GM21737 (cell line): ENCODE results near the gene PPP1R14D.
A peak's percentile ranks its signal among the peaks of the same experiment; 100 is the strongest.

Experiments
- ATAC-seq: cut with Tn5 transposase; IDR thresholded peaks from one replicate; pipeline ENCODE4 v1.9.1; 2021; ENCODE audit warnings: mild to moderate bottlenecking, moderate library complexity; ENCODE audit not compliant: unreplicated experiment

The PPP1R14D gene

DNA sequence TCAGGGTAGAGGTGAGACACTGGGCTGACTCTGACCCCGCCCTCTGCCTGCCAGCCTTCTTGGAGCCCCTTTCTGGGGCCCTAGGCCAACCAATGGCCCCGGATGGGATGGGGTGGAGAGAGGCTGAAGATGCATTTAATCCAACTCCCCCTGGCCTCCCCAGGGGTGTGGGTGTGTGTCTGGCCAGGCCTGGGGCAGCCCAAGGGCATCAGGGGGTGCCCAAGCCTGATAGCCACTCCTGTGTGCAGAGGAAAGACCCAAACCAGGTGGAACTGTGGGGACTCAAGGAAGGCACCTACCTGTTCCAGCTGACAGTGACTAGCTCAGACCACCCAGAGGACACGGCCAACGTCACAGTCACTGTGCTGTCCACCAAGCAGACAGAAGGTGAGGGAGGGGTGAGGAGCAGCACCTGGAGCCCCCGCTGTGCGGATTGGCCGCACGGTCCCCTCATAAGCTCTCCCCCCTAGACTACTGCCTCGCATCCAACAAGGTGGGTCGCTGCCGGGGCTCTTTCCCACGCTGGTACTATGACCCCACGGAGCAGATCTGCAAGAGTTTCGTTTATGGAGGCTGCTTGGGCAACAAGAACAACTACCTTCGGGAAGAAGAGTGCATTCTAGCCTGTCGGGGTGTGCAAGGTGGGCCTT lies 24.9 kb upstream of the PPP1R14D start:
- no peak for ATAC-seq

DNA sequence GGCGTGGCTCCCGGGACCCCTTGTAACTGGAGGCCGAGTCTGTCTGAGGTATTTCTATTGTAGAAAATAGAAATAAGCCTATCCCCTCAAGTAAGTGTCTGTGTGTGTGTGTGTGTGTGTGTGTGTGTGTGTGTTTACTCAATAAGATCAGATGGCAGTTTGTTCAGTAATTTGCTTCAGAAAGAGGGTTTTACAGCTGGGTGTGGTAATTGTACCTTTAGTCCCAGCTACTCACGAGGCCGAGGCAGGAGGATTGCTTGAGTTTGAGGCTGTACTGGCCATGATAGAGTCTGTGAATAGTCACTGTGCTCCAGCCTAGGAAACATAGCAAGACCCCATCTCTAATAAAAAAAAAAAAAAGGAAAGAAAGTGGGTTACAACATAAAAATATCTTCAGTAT lies 24.0 kb upstream of the PPP1R14D start:
- ATAC-seq, result no peak

DNA sequence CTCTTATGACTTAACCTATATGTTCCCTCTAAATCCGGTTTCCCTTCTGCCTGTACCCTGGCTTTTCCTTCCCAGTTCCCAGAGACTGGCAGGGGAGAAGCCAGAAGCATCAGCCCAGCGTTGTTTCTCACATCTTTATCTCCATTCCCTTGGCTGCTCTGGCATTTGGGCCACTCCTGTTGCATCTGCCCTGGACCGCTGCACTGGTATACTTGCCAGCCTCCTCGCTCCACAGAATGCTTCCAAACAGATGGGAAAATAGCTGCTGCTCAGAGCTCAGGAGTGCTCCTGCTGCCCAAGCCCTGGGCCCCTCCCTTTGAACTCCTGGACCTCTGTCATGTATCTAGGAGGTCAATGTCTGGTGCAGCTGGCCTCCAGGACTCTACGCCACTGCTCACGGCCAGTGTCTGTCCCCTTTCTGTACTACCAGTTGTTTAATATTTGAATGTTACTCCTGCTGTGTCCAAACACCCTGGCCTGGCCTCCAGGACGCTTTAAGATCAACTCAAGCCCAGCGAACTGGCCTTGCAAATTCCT lies 22.1 kb upstream of the PPP1R14D start:
- ATAC-seq, result no peak

- ATAC-seq, result peak; percentile 62
Observed at GRCh38 chr15:40847223-40847961, 18.9 kb upstream of the PPP1R14D start.

- no peak for ATAC-seq
Observed at GRCh38 chr15:40846841-40847222, 18.3 kb upstream of the PPP1R14D start.

DNA sequence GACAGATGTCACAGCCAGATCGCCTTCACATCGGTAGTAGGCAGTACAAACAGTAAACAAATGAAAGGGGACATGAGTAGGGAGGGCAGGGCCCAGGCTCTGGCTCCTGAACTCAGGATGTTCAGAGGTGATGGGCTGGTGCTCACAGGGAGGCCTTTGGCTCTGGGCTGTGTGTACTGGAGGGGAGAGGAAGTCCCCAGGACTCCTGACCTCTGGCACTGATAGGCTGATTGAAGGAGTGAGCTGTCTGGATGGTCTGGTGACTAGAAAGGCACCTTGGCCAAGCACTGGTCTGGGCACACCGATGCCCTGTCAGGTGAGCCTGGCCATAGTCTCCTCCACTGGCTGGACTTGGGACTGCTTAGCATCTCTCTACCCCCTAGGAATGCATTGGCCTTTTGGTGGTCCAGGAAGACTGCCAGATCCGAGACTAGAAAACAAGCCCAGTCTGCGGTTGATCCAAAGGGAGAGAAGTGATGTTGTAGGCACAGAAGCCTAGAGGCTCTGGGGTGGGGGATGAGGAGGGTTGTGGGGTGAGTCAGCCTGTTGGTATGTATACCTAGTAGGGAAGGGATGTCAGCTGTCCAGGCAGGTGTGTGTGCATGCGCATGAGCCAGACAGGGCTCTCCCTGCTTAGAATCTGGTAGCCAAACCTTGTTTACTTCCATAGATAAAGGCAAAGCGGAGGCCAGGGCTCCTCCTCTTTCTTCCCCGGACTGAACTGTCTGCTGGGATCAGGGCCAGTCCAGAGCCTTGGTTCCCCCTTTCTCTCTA lies 17.2 kb upstream of the PPP1R14D start:
- no peak for ATAC-seq

- ATAC-seq, result no peak
Observed at GRCh38 chr15:40845036-40845435, 16.5 kb upstream of the PPP1R14D start.

GRCh38 chr15:40844696-40845030 lies 16.2 kb upstream of the PPP1R14D start:
- ATAC-seq, result no peak

DNA sequence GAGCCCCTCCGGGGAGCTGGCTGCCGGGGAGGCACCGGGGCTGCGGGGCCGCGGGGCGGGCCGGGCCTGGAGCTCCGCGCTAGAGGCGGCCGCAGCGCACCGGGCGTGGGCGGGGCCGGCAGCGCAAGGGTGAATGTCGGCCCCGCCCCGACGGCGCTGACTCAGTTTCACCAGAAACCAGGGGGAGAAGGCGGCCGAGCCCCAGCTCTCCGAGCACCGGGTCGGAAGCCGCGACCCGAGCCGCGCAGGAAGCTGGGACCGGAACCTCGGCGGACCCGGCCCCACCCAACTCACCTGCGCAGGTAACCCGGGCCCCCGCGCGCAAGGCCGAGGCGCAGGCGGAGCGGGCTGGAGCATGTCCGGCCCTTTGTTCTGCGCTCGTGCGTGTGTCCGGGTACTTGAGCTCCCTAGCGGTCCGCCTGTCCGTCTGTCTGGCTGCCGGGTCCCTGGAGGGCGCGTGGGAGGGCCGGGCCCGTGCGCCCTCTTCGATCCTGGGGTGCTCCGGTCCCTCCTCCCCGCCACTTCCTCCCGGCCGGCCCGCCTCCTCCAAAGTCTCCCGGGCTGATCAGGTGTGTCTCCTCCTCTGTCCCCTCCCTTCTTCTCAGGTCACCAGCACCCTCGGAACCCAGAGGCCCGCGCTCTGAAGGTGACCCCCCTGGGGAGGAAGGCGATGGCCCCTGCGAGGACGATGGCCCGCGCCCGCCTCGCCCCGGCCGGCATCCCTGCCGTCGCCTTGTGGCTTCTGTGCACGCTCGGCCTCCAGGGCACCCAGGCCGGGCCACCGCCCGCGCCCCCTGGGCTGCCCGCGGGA lies 15.6 kb upstream of the PPP1R14D start, which contains the start of gene SPINT1:
Gene SPINT1, plus strand, starts transcription at position 164 of the 811 bp plus-strand sequence. Its CDS starts 507 bp downstream, at position 671.
- ATAC-seq, result no peak

DNA sequence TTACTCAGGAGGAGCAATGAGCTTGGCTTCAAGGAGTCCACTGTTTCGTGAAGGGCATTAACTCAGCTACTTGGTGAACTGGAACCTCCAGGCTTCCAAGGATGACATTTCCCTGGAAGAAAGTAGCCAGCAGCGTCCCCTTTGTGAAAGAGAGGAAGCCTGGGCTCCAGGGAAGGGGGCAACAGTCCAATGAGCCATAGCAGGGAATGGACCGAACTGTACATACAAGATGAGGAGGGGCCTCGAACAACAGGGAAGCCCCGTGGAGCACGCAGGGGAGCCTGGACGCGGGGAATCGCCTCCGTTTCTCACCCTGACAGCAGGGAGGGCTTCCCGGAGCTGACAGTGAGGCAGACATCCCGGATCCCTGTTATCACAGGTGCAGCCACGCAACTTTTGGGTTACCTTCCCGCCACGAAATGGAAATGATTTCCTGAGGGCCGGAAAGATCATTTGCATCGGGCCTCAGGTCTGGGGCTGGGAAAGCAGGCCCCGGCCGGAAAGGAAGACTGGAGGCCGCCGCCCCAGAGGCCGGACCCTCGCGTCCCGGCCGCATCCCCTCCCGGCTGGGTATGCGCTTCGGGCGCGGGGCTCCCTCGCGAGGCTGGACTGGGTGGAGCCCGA lies 14.9 kb upstream of the PPP1R14D start:
- ATAC-seq, result no peak

- ATAC-seq, result no peak
Observed at GRCh38 chr15:40841741-40842140, 13.2 kb upstream of the PPP1R14D start.

DNA sequence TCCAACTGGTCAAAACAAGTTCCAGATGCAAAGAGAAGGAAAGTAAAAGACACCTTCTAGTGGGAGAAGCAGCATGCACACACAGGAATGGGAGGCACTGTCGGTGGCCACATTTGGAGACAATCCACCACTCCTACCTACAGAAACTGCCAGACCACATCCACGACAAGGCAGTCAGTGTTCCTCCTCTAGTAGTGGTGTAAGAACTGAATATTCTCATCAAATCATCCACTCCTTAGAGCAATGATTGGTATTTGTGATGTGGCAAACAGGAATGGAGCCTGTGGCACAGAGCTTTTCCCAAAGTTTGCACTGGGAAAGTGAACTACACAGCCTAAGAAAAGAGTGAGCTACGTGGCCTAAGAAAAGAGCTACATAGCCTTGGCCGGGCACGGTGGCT lies 10.2 kb upstream of the PPP1R14D start:
- ATAC-seq, result no peak

GRCh38 chr15:40836020-40836419 lies 7.5 kb upstream of the PPP1R14D start:
- no peak for ATAC-seq

- ATAC-seq, result no peak
Observed at GRCh38 chr15:40832903-40833302, 4.4 kb upstream of the PPP1R14D start.

GRCh38 chr15:40831861-40832260 lies 3.4 kb upstream of the PPP1R14D start:
- ATAC-seq, result no peak

- ATAC-seq, result no peak
Observed at GRCh38 chr15:40830884-40831283, 2.4 kb upstream of the PPP1R14D start.

- ATAC-seq, result no peak
Observed at GRCh38 chr15:40829115-40829514, 607 bp upstream of the PPP1R14D start.

DNA sequence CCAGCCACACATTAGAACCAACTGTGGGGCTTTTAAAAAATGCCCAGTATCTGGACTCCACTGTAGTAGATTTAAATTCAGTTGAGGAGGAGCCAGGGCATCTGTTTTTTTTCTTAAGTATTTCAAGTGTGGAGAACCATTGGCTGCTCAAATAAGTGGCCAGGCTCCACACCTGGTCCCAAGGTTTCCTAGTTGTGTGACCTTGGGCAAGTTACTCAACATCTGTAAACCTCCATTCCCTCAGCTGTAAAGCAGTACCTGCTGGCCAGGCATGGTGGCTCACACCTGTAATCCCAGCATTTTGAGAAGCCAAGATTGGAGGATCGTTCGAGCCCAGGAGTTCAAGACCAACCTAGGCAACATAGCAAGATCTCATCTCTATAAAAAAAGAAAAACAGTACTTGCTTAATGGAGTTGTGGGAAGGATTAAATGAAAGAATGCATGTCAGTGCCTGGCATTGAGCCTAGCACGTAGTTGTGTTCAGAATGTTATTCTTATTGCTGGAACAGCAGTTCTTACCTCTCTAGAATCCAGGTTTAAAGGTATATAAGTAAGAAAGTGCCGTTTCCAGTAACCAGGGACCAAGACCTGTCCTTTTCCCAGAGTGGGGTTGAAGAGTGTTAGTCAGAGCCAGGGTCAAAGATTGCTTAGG lies 2.0 kb downstream of the PPP1R14D start:
- no peak for ATAC-seq

GRCh38 chr15:40825661-40826422 lies 2.7 kb downstream of the PPP1R14D start:
- no peak for ATAC-seq
